H9 (cell line): ENCODE measurements around the gene EXD2. TPM values are rescaled to one million over a fixed set of nuclear protein-coding genes. Genes with fewer than 3 reads are reported as not detected.

Experiments
- DNase-seq: peaks from one replicate; pipeline ENCODE4 v3.0.0-alpha.2; 2017
- H2AFZ ChIP-seq: one replicate; pipeline ENCODE4 v1.6.1; 2013; ENCODE audit warnings: mild to moderate bottlenecking, low read length, control low read depth, moderate library complexity
- H2AK5ac ChIP-seq: 2 replicates; pipeline ENCODE4 v1.6.1; 2013; ENCODE audit warnings: low read length, control low read depth, mixed read lengths; ENCODE audit not compliant: insufficient read length
- H2BK120ac ChIP-seq: one replicate; pipeline ENCODE4 v1.6.1; 2013; ENCODE audit warnings: low read depth, mild to moderate bottlenecking, low read length, control low read depth, inconsistent platforms; ENCODE audit not compliant: poor library complexity, severe bottlenecking
- H2BK12ac ChIP-seq: 2 replicates; pipeline ENCODE4 v1.6.1; 2013; ENCODE audit warnings: low read length, control low read depth, mixed read lengths, low read depth; ENCODE audit not compliant: insufficient read length
- H2BK15ac ChIP-seq: 2 replicates; pipeline ENCODE4 v1.6.1; 2013; ENCODE audit warnings: low read depth, low read length, control low read depth
- H2BK20ac ChIP-seq: one replicate; pipeline ENCODE4 v1.6.1; 2013; ENCODE audit warnings: low read depth, mild to moderate bottlenecking, low read length, control low read depth, inconsistent platforms; ENCODE audit not compliant: poor library complexity, severe bottlenecking
- H2BK5ac ChIP-seq: 2 replicates; pipeline ENCODE4 v1.6.1; 2013; ENCODE audit warnings: low read length, control low read depth, mixed read lengths; ENCODE audit not compliant: insufficient read length
- H3K14ac ChIP-seq: 2 replicates; pipeline ENCODE4 v1.6.1; 2013; ENCODE audit warnings: low read length, control low read depth; ENCODE audit not compliant: insufficient read depth
- H3K18ac ChIP-seq: 2 replicates; pipeline ENCODE4 v1.6.1; 2013; ENCODE audit warnings: low read depth, mild to moderate bottlenecking, mixed read lengths, low read length, control low read depth; ENCODE audit not compliant: insufficient read length
- H3K23ac ChIP-seq: 2 replicates; pipeline ENCODE4 v1.6.1; 2013; ENCODE audit warnings: low read length, control low read depth, mixed read lengths, low read depth; ENCODE audit not compliant: insufficient read length
- H3K23me2 ChIP-seq: 2 replicates; pipeline ENCODE4 v1.6.1; 2013; ENCODE audit warnings: low read depth, mild to moderate bottlenecking, mixed read lengths, low read length, control low read depth; ENCODE audit not compliant: insufficient read length, poor library complexity, severe bottlenecking
- H3K27ac ChIP-seq: 2 replicates; pipeline ENCODE4 v1.5.1; 2013; ENCODE audit warnings: low read length, control low read depth, mixed read lengths, low read depth; ENCODE audit not compliant: insufficient read length
- H3K27me3 ChIP-seq: 2 replicates; pipeline ENCODE4 v1.6.1; 2013; ENCODE audit warnings: low read length, control low read depth, inconsistent platforms; ENCODE audit not compliant: insufficient read depth
- H3K4ac ChIP-seq: 2 replicates; pipeline ENCODE4 v1.6.1; 2013; ENCODE audit warnings: low read depth, mild to moderate bottlenecking, control low read depth, inconsistent platforms, low read length, moderate library complexity
- H3K4me1 ChIP-seq: 2 replicates; pipeline ENCODE4 v1.6.1; 2013; ENCODE audit warnings: low read length, control low read depth, inconsistent platforms; ENCODE audit not compliant: insufficient read depth
- H3K4me2 ChIP-seq: 2 replicates; pipeline ENCODE4 v1.6.1; 2013; ENCODE audit warnings: low read length, control low read depth, mixed read lengths; ENCODE audit not compliant: insufficient read length, insufficient read depth
- H3K56ac ChIP-seq: 2 replicates; pipeline ENCODE4 v1.6.1; 2013; ENCODE audit warnings: low read depth, mild to moderate bottlenecking, mixed read lengths, low read length, control low read depth; ENCODE audit not compliant: insufficient read length
- H3K79me1 ChIP-seq: 2 replicates; pipeline ENCODE4 v1.6.1; 2013; ENCODE audit warnings: low read depth, mild to moderate bottlenecking, moderate library complexity, low read length, control low read depth, inconsistent platforms; ENCODE audit not compliant: insufficient read depth, poor library complexity, severe bottlenecking
- H3K79me2 ChIP-seq: 2 replicates; pipeline ENCODE4 v1.6.1; 2013; ENCODE audit warnings: low read length, control low read depth, inconsistent platforms; ENCODE audit not compliant: insufficient read depth
- H3K9ac ChIP-seq: 2 replicates; pipeline ENCODE4 v1.6.1; 2013; ENCODE audit warnings: low read length, control low read depth, mixed read lengths; ENCODE audit not compliant: insufficient read length; ENCODE audit errors: extremely low read depth
- H3K9me3 ChIP-seq: one replicate; pipeline ENCODE4 v1.6.1; 2013; ENCODE audit warnings: low read depth, low read length, inconsistent platforms; ENCODE audit not compliant: control insufficient read depth
- H3T11ph ChIP-seq: one replicate; pipeline ENCODE4 v1.6.1; 2013; ENCODE audit warnings: mild to moderate bottlenecking, low read length, control low read depth, inconsistent platforms
- H4K20me1 ChIP-seq: one replicate; pipeline ENCODE4 v1.6.1; 2013; ENCODE audit not compliant: control insufficient read depth, insufficient read length, insufficient read depth
- H4K5ac ChIP-seq: 2 replicates; pipeline ENCODE4 v1.6.1; 2013; ENCODE audit warnings: low read depth, mild to moderate bottlenecking, mixed read lengths, low read length, control low read depth; ENCODE audit not compliant: insufficient read length
- H4K8ac ChIP-seq: replicated peaks from 2 replicates; pipeline ENCODE4 v1.6.1; 2013; ENCODE audit warnings: low read length, control low read depth, mixed read lengths, low read depth; ENCODE audit not compliant: insufficient read length
- H4K91ac ChIP-seq: 2 replicates; pipeline ENCODE4 v1.6.1; 2013; ENCODE audit warnings: low read depth, mild to moderate bottlenecking, moderate library complexity, mixed read lengths, low read length, control low read depth; ENCODE audit not compliant: insufficient read length
- H3K27ac Mint-ChIP-seq, 3 experiments: 2 replicates in 2 of 3; 3 replicates in 1 of 3; pipeline ENCODE4 v1.8.0; 2020 to 2021; ENCODE audit warnings: mixed read lengths in 3 of 3, mild to moderate bottlenecking in 1 of 3, moderate library complexity in 1 of 3
- H3K27me3 Mint-ChIP-seq: 2 replicates; pipeline ENCODE4 v1.8.0; 2021; ENCODE audit warnings: low read depth, mild to moderate bottlenecking, moderate library complexity, mixed read lengths
- H3K36me3 Mint-ChIP-seq, 3 experiments: 2 replicates in 2 of 3; 3 replicates in 1 of 3; pipeline ENCODE4 v1.8.0; 2020 to 2021; ENCODE audit warnings: low read depth in 3 of 3, mixed read lengths in 3 of 3; ENCODE audit not compliant: insufficient read depth in 1 of 3
- H3K4me1 Mint-ChIP-seq, 2 experiments: 2 replicates each; pipeline ENCODE4 v1.8.0; 2020; ENCODE audit warnings: mixed read lengths in 2 of 2
- H3K4me3 Mint-ChIP-seq, 2 experiments: 2 replicates in 1 of 2; 3 replicates in 1 of 2; pipeline ENCODE4 v1.8.0; 2020 to 2021; ENCODE audit warnings: mild to moderate bottlenecking in 2 of 2, mixed read lengths in 2 of 2, moderate library complexity in 1 of 2
- H3K9me3 Mint-ChIP-seq, 2 experiments: 2 replicates in 1 of 2; 3 replicates in 1 of 2; pipeline ENCODE4 v1.8.0; 2020; ENCODE audit warnings: mild to moderate bottlenecking in 2 of 2, mixed read lengths in 2 of 2, moderate library complexity in 1 of 2
- CTCF ChIP-seq: fragments of 200-600 bp; sonication (generic); conservative IDR thresholded peaks from 3 replicates; pipeline ENCODE4 v1.8.0; 2021; ENCODE audit warnings: antibody characterized with exemption, mild to moderate bottlenecking
- WGBS: extraction: QIAGEN DNeasy Blood & Tissue Kit; methylation state at CpG from one replicate; pipeline ENCODE4 v1.1.7; 2013; ENCODE audit warnings: missing lambda C conversion rate, low lambda C conversion rate, mixed read lengths; ENCODE audit not compliant: insufficient read length; ENCODE audit errors: extremely low coverage; 5-methylcytosine and 5-hydroxymethylcytosine counted together
- total RNA-seq: library from RNA; stranded (reverse); gene quantifications from 2 replicates; pipeline ENCODE4 v1.2.1, GENCODE V29; 2021

The EXD2 gene
- total RNA-seq, 1 experiment from 2014 or later = 19.6 TPM

GRCh38 chr14:69291891-69292561, 100.7 kb downstream of the EXD2 start:
- Histone ChIP-seq H3K27me3 (no peaks in the 10 kb centered on the region), H2AK5ac (no peak overlapping the region), H3K14ac (no peak overlapping the region), H2BK12ac (no peak overlapping the region), H2BK20ac (no peak overlapping the region), H3K18ac (no peak overlapping the region), H3K79me1 (no peaks in the 10 kb centered on the region), H2BK15ac (no peak overlapping the region), H2BK120ac (no peak overlapping the region), H3K27ac (no peak overlapping the region), H3K4ac (no peak overlapping the region), H3K23me2 (no peaks in the 10 kb centered on the region), H3K9me3 (no peaks in the 10 kb centered on the region), H2BK5ac (no peak overlapping the region), H4K8ac (no peak overlapping the region), H4K91ac (no peak overlapping the region), H3K56ac (no peak overlapping the region), H4K5ac (no peak overlapping the region), H3K23ac (no peak overlapping the region), H3K4me2 (no peak overlapping the region), H3K4me1 (no peaks in the 10 kb centered on the region), H3T11ph (no peak overlapping the region), H2AFZ (no peak overlapping the region), H4K20me1 (no peaks in the 10 kb centered on the region), H3K9ac (no peak overlapping the region), H3K79me2 (no peaks in the 10 kb centered on the region)
- Mint-ChIP-seq H3K27ac (no peak overlapping the region), H3K4me1 (peaks cover 8 to 12% of the 10 kb centered on the region in 2 experiments), H3K9me3 (no peaks in the 10 kb centered on the region), H3K36me3 (no peaks in the 10 kb centered on the region), H3K27me3 (no peaks in the 10 kb centered on the region), H3K4me3 (no peak overlapping the region)
- WGBS = no CpG with 5 or more reads among the region's 5 CpGs
- no peak for DNase-seq
- no peak for TF ChIP-seq CTCF

Other genes with a start within 250 kb of the EXD2 start
- 218 and 219 TPM in 2 replicates for gene ACTN1, start 212.2 kb upstream of the EXD2 start, total RNA-seq
- 27.9 and 31.4 TPM in 2 replicates for gene DCAF5, start 38.4 kb upstream of the EXD2 start, total RNA-seq
- 2.3 and 3.0 TPM in 2 replicates for gene GALNT16, start 68.7 kb downstream of the EXD2 start, total RNA-seq
- gene ERH, start 206.8 kb downstream of the EXD2 start, total RNA-seq = 428 and 443 TPM in 2 replicates
- 39.8 and 42.2 TPM in 2 replicates for gene SLC39A9, start 207.2 kb downstream of the EXD2 start, total RNA-seq